GM19025 (cell line): Measurements from ENCODE around the gene NAT14.
"Not testable (repeated sequence)": the region's sequence is repeated elsewhere in the genome, so short reads cannot be mapped to it uniquely, and the experiment has no call there.

Experiments
- ATAC-seq: cut with Tn5 transposase; IDR thresholded peaks from one replicate; pipeline ENCODE4 v1.9.1; 2021; ENCODE audit warnings: mild to moderate bottlenecking, low read depth, moderate library complexity; ENCODE audit not compliant: unreplicated experiment

Gene NAT14, protein sequence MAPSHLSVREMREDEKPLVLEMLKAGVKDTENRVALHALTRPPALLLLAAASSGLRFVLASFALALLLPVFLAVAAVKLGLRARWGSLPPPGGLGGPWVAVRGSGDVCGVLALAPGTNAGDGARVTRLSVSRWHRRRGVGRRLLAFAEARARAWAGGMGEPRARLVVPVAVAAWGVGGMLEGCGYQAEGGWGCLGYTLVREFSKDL

DNA sequence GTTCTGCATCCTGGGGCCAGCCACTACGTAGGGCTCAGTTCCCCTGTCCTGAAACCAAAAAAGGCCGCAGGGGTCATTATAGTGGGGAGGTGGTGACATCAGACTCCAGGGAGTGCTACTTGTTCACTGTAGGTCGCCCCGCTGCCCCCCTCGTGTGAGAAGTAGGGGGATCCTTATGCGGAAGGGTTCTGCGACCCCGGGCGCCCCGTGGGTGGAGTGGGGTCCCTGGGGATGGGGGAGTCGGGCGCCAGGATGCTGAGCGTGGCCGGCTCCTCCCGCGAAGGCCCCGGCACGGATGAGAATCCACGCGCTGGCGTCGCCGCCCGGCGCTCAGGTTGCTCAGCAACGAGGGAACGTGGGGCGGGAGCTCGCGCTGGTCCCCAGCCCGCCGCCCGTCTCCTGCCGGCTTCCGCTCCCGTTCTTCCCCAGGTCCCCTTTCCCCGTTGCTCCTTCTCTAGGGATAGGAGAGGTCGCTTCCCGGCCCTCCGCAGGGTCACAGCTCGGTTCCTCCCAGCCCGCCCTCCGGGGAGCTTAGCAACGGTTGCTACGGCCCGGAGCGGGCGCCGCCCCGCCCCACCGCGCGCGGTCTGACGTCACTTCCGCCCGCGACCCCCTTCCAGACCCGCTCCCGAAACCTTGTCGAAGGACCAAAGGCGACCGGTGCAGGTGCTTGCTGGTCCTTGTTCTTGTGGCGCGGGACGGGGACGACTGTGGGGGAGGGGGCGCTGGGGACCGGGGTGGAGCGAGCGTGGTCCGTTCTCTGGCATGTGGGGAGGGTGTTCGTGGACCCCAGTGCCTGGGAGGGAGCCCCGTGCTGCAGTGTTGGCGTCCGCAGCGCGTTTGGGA, at the start of gene NAT14:
Gene NAT14 (plus strand): TSS at position 596 of the 846 bp plus-strand sequence. CDS start 521 bp downstream, outside the sequence.
- ATAC-seq: no peak

DNA sequence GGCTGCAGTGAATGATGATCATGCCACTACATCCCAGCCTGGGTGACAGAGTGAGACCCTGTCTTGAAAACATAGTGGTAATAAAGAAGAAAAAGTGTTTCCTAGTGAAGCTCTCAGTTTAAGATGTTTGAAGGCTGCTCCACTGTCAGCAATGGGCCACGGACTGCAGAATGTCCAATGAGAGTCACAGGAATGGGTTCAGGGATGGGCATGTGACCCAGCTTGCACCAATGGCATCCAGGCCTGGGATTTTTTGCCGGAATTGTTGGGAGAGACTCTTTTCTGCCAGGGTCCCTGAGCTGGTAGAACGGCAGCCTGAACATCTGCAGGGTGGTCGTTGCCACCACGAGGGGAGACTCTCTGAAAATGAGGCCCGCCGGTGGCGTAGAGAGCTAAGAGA, 48.1 kb upstream of the NAT14 start:
- no peak for ATAC-seq

DNA sequence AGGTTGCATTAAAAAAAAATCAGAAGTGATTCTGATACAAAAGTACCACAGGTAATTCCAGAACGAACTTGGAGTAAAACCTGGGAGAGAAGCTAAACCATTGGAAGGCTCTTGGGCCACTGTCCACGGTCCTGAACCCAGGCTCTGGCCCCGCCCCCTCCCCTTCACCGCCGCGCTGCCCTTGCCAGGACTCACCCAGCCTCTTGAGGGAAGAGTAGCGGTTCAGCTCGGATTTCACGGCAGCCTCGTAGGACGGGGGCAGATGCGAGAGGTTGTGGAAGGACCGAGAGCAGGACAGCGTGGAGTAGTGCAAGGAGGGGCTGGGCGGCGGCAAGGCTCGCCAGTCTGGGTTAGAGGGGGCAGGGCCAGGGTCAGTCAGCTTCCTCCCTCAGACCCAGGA, 47.6 kb upstream of the NAT14 start:
- no peak for ATAC-seq

DNA sequence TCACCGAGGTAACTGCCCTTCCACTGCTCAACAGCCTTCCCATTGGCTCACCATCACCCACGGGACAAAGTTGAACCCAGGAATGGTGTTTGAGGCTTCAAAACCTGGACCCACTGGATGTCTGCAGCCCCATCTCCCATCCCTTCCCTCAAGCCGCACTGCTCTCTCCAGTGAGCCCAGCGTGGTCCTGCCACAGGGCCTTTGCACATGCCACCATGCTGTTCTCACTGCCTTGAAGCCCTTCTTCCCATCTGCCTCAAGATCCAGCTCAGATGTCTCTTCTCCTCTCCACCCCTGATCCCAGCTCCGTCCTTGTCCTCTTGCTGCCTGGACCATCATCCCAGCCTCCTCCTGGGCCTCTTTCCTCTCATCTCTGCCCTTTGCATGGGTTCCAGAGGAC, 45.9 kb upstream of the NAT14 start:
- no peak for ATAC-seq

DNA sequence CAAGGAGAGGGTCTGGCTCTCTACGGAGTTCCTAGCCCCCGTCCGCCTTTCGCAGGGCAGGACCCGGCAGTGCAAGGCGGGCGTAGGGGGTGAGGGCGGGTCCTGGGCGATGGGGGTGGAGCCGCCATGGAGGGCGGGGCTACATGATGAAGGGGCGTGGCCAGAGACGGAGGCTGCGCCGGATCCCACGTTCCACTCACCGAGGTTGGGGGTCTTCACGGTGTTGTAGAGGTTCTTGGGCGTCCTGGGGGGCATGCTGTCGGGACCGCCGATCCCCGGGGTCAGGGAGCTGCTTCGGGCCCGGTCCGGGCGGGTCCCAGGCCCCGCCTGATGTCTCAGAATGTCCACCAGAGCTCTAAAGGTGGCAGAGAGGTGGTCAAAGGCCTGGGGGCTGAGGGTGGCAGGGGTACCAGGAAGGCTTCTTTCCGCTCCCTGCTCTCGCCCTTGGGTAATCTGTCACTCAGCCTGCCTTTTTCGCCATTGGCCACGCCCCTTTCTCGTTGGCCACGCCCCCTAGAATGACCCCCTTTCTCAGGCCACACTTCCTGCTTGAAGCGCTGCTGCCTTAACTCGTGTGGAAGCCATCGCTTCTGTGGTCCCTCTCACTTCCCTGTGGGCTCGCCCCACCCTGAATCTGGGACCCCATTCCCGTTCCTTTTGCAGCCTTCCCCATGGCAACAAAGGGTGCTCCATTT, 44.4 kb upstream of the NAT14 start:
- no peak for ATAC-seq

DNA sequence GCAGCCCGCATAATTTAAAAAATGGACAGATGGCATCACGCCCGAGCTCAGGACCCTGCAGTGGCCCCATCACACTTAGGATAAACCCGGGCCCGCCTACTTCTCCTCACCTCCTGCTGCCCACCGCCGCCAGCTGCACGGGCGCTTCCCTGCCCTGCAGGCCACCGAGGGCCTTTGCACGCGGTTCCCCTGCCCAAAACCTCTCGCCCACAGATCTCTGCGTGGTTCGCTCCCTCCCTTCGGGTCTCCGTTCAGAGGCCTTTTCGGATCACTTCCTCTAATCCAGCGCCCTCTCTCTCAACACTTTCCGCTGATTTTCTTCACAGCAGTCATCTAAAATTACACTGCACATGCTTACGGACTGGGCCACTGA, 43.7 kb upstream of the NAT14 start:
- no peak for ATAC-seq

DNA sequence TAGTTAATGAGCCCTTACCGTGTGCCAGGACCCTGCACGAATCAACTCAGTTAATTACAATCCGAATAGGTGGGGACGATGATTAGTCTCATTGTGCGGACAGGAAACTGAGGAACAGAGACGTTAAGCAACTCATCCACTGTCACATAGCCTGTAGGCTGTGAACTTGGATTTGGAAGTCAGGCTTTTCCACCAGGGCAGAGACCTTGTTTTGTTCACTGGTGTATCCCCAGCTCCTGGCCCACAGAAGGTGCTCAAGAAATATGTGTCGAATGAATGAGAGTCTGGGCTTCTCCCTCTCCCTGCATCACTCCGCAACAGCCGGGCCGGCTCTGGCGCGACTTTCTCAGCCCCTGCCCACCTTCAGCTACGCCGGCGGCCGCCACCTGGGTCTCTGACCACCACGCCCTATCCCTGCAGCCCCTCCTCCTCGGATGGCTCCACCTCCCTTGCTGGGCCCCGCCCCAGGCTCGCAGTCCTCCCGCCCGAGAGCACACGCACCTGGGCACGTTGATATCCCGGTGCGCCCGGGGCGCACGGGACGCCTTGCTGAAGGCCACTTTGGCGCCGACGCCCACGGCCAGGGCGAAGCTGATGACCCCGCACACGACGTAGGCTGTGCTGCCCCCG, 43.2 kb upstream of the NAT14 start:
- ATAC-seq: no peak

DNA sequence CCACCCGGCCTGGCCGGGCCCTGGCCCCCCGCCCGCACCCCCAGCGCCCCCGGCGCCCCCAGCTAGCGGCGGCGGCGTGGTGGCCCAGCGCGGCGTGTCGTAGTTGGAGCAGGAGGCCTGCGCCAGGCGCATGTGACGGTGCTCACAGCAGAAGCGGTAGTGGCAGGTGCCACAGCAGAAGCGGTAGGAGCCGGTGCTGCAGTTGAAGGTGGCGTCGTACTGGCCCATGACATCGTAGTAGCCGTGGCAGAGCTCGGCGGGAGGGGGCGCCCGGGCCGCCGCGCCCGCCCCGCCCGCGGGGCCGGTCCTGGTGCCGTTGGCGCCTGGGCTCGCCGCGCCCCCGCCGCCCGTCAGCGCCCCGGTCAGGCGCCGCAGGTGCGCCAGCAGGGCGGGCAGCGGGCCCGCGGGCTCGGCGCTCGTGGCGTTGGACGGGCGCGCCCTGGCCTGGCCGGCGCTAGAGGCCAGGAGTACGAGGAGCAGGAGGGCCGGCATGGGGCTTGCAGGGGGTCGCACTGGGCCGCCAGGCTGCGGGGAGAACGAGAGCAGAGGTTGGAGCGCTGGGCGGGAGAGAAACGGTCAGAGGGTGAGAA, 42.5 kb upstream of the NAT14 start:
- ATAC-seq: no peak

DNA sequence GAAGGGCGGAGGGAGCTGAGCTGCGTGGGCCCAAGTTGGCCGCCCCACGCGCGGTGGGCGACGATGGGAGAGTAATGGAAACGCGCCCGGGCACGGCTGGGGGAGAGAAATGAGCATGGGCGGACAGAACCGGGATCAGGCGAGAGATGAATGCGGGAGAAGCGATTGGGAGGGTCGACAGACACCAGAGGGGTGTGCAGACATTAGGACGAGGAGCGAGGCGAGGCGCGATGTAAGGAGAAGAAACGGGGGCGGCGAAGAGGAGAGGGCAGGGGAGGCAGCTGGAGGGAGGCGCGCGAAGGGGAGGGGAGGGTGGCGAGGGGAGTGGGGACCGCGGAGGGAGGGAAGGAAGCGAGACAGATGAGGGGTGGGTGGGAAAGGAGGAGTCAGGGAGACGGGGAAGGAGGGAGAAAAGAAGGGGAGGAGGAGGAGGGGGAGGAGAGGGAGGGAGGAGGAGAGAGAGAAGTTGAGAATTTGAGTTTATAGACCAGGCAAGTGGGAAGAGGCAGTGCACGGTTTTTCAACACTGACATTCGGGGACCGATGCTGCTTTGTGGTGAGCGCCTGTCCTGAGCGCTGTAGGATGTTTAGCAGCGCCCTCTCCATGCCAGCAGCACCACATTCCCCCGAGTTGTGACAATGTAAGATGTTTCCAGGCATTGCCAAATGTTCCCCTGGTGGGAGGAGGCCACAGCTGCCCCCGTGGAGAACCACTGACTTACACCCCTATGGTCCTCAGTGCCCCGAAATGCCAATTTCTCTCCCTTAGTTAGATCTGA, 41.8 kb upstream of the NAT14 start, which contains the start of gene SHISA7:
Gene SHISA7 (minus strand): TSS at position 256 of the 779 bp plus-strand sequence. CDS start 437 bp downstream, outside the sequence.
- no peak for ATAC-seq

DNA sequence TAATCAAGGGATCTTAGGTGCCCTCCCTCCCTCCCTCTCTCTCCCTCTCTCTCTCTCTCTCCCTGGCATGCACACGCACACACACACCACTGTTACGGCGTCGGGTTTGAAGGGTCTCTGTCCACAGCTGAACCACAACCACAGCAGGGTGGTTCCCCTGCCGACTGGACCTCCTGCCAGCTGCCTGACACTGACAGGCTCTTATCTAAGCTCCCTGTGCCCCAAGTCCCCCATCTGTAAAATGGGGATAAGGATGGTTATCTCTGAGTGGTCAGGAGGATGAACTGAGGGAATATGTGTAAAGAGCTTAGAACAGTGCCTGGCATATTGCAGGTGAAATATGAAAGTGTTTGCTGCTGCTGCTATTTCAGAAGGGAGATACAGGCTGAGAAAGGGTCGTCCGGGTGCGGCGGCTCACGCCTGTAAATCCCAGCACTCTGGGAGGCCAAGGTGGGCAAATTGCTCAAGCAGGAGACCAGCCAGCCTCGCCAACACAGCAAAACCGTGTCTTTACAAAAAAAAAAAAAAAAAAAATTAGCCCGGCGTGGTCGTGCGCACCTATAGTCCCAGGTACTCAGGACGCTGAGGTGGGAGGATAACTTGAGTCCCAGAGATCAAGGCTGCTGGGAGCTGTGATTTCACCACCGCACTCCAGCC, 41.0 kb upstream of the NAT14 start:
- no peak for ATAC-seq

DNA sequence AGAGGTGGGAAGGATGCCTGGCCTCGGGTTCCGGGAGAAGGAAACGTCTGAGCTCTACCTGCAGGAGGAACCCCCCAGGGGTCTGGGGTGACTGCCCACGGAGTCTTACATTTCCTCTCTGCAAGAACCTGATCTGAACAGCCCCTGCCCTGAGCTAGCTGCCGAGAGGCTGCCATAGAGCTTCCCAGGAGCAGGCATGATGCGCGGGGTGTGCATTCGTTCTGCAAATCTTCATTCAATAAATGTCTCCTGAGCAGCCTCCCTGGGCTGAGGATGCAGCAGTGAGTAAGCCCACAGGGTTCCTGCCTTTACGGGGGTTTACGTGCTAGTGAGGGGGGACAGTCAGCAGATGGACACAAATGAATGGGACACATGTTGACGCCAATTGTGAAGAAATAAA, 40.3 kb upstream of the NAT14 start:
- ATAC-seq: no peak

DNA sequence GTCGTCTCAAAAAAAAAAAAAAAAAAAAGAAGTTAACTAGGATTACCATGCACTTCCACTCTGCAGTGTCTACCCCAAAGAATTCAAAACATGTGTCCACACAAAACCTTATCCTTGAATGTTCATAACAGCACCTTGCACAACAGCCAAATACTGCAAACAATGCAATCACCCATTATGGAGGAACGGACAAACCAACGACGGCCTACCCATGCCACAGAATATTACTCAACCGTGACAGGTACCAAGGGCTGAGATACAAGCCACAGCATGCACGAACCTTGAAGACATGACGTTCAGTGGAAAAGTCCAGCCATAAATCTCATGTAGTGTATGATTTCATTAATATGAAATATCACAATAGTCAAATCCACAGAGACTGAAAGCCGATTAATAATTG, 38.9 kb upstream of the NAT14 start:
- ATAC-seq: no peak

DNA sequence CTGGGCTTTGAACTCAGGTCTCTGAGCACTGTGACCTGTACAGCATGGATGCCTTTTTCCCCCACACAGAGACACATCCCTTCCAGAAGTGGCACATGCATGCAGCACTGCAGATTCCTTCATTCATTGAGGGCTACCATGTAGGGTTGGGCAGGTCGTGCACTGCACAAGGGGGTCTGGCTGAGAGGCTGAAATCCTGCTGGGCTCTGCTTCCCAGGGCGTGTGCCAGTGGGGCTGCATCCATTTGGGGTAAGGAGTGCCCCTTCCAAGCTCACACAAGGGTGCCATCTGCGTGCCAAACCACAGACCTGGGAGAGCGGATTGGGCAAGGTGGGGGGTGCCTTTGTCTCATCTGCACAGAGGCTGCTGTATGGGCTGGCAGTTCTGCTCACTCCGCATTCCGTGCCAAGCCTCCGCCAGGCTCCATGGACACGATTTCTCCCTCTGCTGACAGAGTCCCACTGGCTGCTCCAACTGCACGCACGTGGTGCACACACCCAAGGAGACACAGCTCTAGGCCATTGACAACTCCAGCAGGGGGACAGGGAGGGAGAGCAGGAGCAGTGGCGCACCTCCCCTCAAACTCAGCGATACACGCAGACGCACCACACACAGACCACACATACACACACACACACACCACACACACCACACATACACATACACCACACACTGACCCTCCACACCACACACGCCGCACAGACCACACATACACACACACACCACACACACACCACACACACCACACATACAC, 37.4 kb upstream of the NAT14 start:
- ATAC-seq: no peak

DNA sequence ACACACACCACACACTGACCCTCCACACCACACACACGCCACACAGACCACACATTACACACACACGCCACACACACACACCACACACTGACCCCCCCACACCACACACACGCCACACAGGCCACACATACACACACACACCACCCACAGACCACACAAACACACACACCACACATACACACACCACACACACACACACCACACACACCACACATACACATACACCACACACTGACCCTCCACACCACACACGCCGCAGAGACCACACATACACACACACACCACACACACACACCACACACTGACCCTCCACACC, 36.9 kb upstream of the NAT14 start:
- not testable (repeated sequence) for ATAC-seq

DNA sequence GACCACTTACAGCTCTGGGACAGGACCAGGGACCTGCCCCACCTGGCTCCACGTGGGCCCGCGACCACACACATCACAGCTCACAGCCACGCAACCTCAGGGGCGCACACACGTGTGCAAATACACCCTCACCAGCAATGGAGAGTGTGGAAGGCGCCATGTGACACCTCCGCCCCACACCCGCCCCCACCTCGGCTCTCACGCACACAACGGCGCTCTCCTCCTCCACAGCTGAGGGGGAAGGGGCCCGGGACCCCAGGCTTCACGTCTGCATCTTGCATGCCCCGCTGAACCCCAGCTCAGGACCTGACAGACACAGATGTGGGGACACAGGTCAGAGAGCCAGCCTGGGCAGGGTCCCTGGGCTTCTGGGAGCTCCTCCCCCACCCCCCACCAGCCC, 35.5 kb upstream of the NAT14 start:
- no peak for ATAC-seq

DNA sequence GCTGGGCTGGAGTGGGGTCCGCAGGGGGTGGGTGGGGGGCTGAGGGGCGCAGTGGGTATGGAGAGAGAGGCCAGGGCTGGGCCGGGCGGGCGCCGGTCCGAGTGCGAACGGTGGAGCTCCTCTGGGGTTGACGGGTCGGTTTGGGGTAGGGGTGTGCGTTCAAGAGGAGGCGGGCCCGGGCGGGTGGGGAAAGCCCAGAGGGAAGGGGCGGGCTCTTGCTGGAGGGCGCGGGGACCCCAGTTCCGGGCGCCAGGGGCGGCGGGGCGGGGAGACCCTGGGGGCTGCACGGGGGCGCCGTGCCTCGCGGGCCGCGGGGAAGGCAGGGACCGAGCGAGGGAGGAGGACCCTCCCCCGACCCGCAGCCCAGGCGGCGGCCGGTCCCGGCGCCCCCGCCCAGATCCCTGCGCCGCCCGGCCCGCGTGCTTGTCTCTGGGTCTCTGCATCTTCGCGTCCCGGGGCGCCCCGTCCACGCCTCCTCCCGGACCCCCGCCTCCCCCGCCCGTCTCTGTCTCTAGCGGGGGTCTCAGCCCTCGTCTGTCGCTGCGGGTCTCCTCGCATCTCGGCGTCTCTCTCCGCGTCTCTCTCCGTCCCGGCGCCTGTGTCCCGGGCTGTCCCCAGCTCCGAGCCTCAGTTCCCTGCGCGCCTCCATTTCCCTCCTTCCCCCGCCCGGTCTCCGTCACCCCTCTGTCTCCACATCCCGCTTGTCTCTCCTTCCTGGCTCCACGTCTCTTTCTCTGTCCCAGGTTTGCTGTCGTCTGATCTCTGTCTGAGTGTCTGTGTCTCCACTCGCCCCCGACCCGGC, 33.6 kb upstream of the NAT14 start:
- no peak for ATAC-seq

DNA sequence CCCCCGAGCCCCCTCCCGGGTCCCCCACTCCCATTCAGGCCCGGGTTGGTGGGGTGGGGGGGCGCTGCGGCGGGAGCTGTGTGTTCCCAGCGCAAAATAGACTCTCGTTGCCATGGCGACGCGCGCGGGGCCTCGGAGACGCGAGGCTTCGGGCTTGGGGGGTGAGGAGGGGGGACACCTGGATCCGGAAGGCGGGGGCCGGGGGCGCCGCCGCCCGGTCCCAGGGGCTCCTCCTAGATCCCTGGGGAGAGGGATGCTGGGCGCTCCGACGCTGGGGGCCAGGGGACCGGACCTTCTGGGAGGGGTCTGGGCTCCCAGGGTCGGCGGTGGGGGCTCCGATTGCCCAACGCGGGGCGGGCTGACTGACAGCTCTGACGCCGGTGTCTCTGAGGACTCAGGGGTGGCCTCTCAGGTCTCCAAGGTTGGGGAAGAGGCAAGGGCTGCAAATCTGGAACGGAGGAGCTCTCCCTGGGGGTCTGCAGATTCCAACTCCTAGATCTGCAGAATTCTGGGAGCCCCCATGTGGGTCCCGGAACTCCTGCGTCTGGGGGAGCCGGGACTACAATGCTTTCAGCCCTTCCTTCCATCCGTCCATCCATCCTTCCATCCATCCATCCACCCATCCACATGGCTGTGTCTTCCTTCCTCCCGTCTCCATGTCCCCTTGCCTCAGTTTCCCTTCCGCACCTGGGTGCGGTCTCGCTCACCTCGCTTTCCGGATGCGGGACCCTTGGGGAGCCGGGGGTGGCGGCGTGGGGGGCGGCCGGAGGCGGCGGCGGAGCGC, 32.8 kb upstream of the NAT14 start:
- ATAC-seq: no peak
